Measurements from ENCODE around the gene PRDM5.

Gene PRDM5

DNA sequence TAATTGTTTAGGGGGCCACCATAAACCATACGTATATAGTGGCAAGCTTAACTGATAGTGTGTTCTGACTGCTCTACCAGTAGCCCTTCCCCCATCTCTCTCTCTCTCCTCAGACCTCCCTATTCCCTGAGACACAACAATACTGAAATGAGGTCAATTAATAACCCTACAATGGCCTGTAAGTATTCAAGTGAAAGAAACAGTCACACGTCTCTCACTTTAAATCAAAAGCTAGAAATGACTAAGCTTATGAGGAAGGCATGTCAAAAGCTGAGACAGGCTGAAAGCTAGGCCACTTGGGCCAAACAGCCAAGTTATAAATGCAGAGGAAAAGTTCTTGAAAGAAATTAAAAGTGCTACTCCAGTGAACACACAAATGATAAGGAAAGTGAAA lies 78.0 kb downstream of the PRDM5 start:
- DNase-seq (ENCODE audit: low read depth, low spot score): no peak
- H3K9ac ChIP-seq (ENCODE audit: insufficient read length, low read depth): no peak overlapping the region
- TF ChIP-seq YY1 (IDR thresholded peaks at IDR 0.05; ENCODE audit: insufficient read depth, insufficient read length) (no peak), SUZ12 (IDR thresholded peaks at IDR 0.05; ENCODE audit: extremely low read depth, insufficient read depth, insufficient read length) (no peak), ZNF274 (IDR thresholded peaks at IDR 0.05; ENCODE audit: low read depth, low read length) (no peak)

DNA sequence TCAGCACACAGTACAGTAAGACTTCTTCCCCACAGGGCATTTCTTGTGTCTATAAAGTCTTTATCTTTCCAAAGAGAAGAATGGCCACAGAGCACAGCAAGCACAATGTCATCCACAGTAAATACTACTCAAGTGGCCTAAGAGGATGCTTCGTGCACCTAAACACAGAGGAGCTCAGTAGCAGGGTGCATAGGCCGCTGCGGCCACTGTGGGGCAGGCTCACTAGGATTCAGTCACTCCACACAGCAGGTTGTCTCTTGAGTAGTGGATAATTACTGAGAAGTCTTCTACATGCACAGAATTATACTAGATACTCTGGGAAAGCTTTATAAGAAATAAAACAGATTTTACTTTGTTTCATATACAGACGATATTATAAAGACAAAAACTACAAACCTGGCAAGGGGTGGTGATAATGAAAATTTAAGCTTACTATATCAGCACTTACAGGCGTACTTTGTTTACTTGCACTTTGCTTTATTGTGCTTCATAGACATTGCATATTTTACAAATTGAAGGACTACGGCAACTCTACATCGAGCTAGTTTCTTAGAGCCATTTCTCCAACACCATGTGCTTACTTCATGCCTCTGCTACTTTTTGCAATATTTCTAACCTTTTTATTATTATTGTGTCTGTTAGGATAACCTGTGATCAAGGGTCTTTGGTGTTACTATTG lies 78.5 kb downstream of the PRDM5 start:
- Histone ChIP-seq H3K4me3 (ENCODE audit: insufficient read length, low read depth) (no peak overlapping the region), H3K36me3 (ENCODE audit: insufficient read depth, insufficient read length, low read length) (no peaks in the 10 kb centered on the region), H3K9ac (ENCODE audit: insufficient read length, low read depth) (no peak overlapping the region), H3K27me3 (ENCODE audit: insufficient read depth, insufficient read length) (no peaks in the 10 kb centered on the region), H3K4me1 (ENCODE audit: insufficient read depth, insufficient read length) (no peaks in the 10 kb centered on the region), H3K9me3 (ENCODE audit: insufficient read depth, low read length) (no peaks in the 10 kb centered on the region)
- TF ChIP-seq ZNF274 (IDR thresholded peaks at IDR 0.05; ENCODE audit: low read depth, low read length): no peak
- no peak for TF ChIP-seq YY1 (IDR thresholded peaks at IDR 0.05; ENCODE audit: insufficient read depth, insufficient read length)
- TF ChIP-seq SUZ12 (IDR thresholded peaks at IDR 0.05; ENCODE audit: extremely low read depth, insufficient read depth, insufficient read length): no peak
- no peak for DNase-seq (ENCODE audit: low read depth, low spot score)

More for the DNA sequence above, 78.0 kb downstream of the PRDM5 start:
- Histone ChIP-seq H3K27me3 (ENCODE audit: insufficient read depth, insufficient read length) (no peaks in the 10 kb centered on the region), H3K4me1 (ENCODE audit: insufficient read depth, insufficient read length) (no peaks in the 10 kb centered on the region), H3K4me3 (ENCODE audit: insufficient read length, low read depth) (no peak overlapping the region), H3K36me3 (ENCODE audit: insufficient read depth, insufficient read length, low read length) (no peaks in the 10 kb centered on the region), H3K9me3 (ENCODE audit: insufficient read depth, low read length) (no peaks in the 10 kb centered on the region)

DNA sequence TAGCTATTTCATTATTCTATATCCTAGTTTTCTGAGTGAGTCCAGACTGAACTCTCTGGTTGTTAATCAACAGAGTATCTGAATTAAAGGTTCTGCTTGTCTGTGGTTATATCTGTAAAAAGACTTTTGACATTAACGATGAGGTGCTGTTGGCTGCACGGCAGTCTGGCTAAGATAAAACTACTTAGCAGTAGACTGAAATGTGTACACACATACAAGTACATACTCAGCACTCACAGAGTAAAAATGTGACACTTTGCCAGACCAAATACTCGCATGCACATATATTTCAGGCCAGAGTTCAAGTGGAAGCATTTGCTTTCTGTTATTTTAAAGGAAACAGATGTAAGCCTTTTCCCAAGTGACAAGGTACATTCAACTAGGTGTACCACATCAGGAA lies 80.5 kb downstream of the PRDM5 start:
- Histone ChIP-seq H3K4me3 (ENCODE audit: insufficient read length, low read depth) (no peak overlapping the region), H3K27me3 (ENCODE audit: insufficient read depth, insufficient read length) (no peaks in the 10 kb centered on the region), H3K4me1 (ENCODE audit: insufficient read depth, insufficient read length) (no peaks in the 10 kb centered on the region), H3K9ac (ENCODE audit: insufficient read length, low read depth) (no peak overlapping the region), H3K36me3 (ENCODE audit: insufficient read depth, insufficient read length, low read length) (peaks cover 5% of the 10 kb centered on the region), H3K9me3 (ENCODE audit: insufficient read depth, low read length) (no peaks in the 10 kb centered on the region)
- no peak for DNase-seq (ENCODE audit: low read depth, low spot score)
- TF ChIP-seq ZNF274 (IDR thresholded peaks at IDR 0.05; ENCODE audit: low read depth, low read length) (no peak), SUZ12 (IDR thresholded peaks at IDR 0.05; ENCODE audit: extremely low read depth, insufficient read depth, insufficient read length) (no peak), YY1 (IDR thresholded peaks at IDR 0.05; ENCODE audit: insufficient read depth, insufficient read length) (no peak)

DNA sequence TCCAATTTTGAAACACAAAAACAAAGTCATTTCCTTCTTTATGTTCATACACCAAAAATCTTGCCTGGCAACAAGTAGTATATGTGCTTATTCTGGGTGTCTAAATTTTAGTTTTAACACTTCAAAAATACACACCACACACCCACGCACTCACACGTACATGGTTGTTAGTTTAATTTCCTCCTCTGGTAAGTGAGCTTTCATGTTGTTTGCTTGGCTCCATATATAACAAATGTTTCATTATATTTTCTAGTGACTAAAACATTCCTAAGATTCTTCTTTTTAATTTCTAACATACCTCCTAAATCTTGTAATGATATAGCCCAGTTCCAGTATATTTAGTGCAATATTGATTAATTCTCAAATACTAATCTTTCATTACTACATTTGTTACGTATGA lies 80.9 kb downstream of the PRDM5 start:
- no peak overlapping the region for H3K9ac ChIP-seq (ENCODE audit: insufficient read length, low read depth)
- peaks cover 5% of the 10 kb centered on the region for H3K36me3 ChIP-seq (ENCODE audit: insufficient read depth, insufficient read length, low read length)

DNA sequence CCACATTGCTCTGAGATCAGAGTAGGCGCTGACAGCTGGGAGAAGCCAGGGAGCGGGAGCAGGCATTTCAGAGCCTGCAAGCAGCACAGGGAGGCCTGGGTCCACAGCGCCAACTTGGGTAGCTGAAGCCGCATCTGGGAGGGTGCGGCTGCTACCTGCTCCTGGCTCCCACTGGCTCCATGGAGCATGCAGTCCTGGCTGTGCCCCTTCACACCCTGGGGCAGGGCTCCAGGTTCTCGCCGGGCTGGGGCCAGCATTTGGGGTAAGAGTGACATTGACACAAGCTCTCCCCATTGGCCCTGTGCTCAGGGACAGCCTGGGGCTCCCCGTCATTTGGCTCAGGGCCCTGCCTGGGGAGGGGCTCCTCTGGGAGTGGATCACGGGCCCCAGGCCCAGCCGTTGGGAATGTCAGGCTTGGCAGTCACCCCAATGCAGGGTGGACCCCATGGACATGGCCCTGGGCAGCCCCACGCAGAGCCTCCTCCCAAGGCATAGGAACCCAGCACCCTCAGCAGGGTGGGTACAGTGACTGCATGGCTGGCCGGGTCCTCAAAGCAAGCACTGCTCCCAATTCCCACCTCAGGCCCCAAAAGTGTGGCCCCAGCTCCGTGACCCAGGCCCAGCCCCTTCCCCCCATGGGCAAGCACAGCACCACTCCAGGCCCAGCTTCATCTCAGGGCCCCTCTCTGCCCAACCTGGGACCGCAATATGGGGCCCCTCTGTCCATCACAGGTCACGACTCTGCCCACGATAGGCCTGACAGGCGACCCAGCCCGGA lies 82.4 kb downstream of the PRDM5 start:
- no peak for DNase-seq (ENCODE audit: low read depth, low spot score)
- Histone ChIP-seq H3K4me1 (ENCODE audit: insufficient read depth, insufficient read length) (no peaks in the 10 kb centered on the region), H3K9ac (ENCODE audit: insufficient read length, low read depth) (no peak overlapping the region), H3K9me3 (ENCODE audit: insufficient read depth, low read length) (no peaks in the 10 kb centered on the region), H3K27me3 (ENCODE audit: insufficient read depth, insufficient read length) (no peaks in the 10 kb centered on the region), H3K4me3 (ENCODE audit: insufficient read length, low read depth) (no peak overlapping the region), H3K36me3 (ENCODE audit: insufficient read depth, insufficient read length, low read length) (peaks cover 5% of the 10 kb centered on the region)
- no peak for TF ChIP-seq YY1 (IDR thresholded peaks at IDR 0.05; ENCODE audit: insufficient read depth, insufficient read length)
- TF ChIP-seq ZNF274 (IDR thresholded peaks at IDR 0.05; ENCODE audit: low read depth, low read length): no peak
- no peak for TF ChIP-seq SUZ12 (IDR thresholded peaks at IDR 0.05; ENCODE audit: extremely low read depth, insufficient read depth, insufficient read length)

More for the DNA sequence above, 80.9 kb downstream of the PRDM5 start:
- no peak overlapping the region for H3K4me3 ChIP-seq (ENCODE audit: insufficient read length, low read depth)
- DNase-seq (ENCODE audit: low read depth, low spot score): no peak
- TF ChIP-seq ZNF274 (IDR thresholded peaks at IDR 0.05; ENCODE audit: low read depth, low read length) (no peak), SUZ12 (IDR thresholded peaks at IDR 0.05; ENCODE audit: extremely low read depth, insufficient read depth, insufficient read length) (no peak), YY1 (IDR thresholded peaks at IDR 0.05; ENCODE audit: insufficient read depth, insufficient read length) (no peak)
- no peaks in the 10 kb centered on the region for H3K9me3 ChIP-seq (ENCODE audit: insufficient read depth, low read length)
- no peaks in the 10 kb centered on the region for H3K4me1 ChIP-seq (ENCODE audit: insufficient read depth, insufficient read length)
- H3K27me3 ChIP-seq (ENCODE audit: insufficient read depth, insufficient read length): no peaks in the 10 kb centered on the region

DNA sequence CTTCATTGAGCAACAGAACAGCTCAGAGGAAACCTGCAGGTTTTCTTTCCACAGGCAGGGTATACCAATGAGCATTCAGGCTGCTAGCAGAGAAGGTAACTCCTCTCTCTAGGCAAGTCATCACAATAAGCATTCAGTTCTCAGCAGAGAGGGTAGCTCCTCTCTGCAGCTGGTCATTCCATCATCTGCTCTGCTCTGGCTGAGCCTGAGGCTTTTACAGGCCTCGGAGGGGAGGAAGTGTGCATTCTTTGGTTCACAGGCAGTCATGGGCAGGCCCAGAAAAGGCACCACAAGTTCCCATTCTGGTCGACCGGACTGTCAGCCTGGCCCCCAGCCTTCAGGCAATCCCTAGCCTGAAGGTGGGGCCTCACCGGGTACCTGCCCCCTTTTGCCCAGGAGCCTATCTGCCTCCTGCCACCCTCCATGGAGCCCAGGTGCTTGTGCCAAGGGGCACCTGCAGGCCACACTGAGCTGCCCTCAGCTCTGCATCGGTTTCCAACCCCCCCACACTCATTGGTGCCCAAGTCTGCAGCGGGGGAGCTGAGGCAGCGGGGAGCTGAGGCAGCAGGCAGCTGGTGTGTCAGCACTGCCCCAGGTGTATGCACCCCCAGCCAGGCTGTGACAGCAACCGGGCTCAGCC lies 83.1 kb downstream of the PRDM5 start:
- no peak overlapping the region for H3K4me3 ChIP-seq (ENCODE audit: insufficient read length, low read depth)

DNA sequence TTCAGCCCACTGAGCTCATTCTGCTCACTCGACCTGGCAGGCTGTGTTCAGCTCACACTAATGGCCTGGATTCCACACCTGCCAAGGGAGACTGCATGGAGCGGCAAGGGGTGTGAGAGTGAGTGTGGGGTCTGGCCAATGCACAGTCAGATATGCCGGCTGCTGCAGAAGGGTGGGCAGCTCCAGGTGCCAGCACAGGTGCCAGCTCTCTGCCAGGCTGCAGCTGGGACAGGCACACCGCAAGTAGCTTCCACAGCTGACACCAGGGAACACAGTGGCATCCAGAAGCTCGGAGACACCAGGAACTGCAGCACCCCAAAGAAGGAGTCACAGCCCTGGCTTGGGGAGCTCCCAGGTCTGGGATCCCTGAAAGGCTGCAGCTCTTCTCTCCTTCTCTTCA lies 83.7 kb downstream of the PRDM5 start:
- peaks cover 5% of the 10 kb centered on the region for H3K36me3 ChIP-seq (ENCODE audit: insufficient read depth, insufficient read length, low read length)
- TF ChIP-seq ZNF274 (IDR thresholded peaks at IDR 0.05; ENCODE audit: low read depth, low read length) (no peak), SUZ12 (IDR thresholded peaks at IDR 0.05; ENCODE audit: extremely low read depth, insufficient read depth, insufficient read length) (no peak), YY1 (IDR thresholded peaks at IDR 0.05; ENCODE audit: insufficient read depth, insufficient read length) (no peak)
- no peak for DNase-seq (ENCODE audit: low read depth, low spot score)
- 0 out of 2 replicates have a peak, but pooled peaks cover 6% of the 10 kb centered on the region for H3K9me3 ChIP-seq (ENCODE audit: insufficient read depth, low read length)
- no peaks in the 10 kb centered on the region for H3K4me1 ChIP-seq (ENCODE audit: insufficient read depth, insufficient read length)
- H3K27me3 ChIP-seq (ENCODE audit: insufficient read depth, insufficient read length): no peaks in the 10 kb centered on the region
- H3K4me3 ChIP-seq (ENCODE audit: insufficient read length, low read depth): no peak overlapping the region
- H3K9ac ChIP-seq (ENCODE audit: insufficient read length, low read depth): no peak overlapping the region

More for the DNA sequence above, 83.1 kb downstream of the PRDM5 start:
- no peak for TF ChIP-seq SUZ12 (IDR thresholded peaks at IDR 0.05; ENCODE audit: extremely low read depth, insufficient read depth, insufficient read length)
- no peak for TF ChIP-seq ZNF274 (IDR thresholded peaks at IDR 0.05; ENCODE audit: low read depth, low read length)
- TF ChIP-seq YY1 (IDR thresholded peaks at IDR 0.05; ENCODE audit: insufficient read depth, insufficient read length): no peak
- Histone ChIP-seq H3K27me3 (ENCODE audit: insufficient read depth, insufficient read length) (no peaks in the 10 kb centered on the region), H3K9me3 (ENCODE audit: insufficient read depth, low read length) (0 out of 2 replicates have a peak, but pooled peaks cover 2% of the 10 kb centered on the region), H3K4me1 (ENCODE audit: insufficient read depth, insufficient read length) (no peaks in the 10 kb centered on the region), H3K9ac (ENCODE audit: insufficient read length, low read depth) (no peak overlapping the region), H3K36me3 (ENCODE audit: insufficient read depth, insufficient read length, low read length) (peaks cover 5% of the 10 kb centered on the region)
- no peak for DNase-seq (ENCODE audit: low read depth, low spot score)

Data from NT2/D1 (cell line).